GM18861 (cell line): Measurements from ENCODE around the gene TRIM24.

ENCODE experiments used
- ATAC-seq: cut with Tn5 transposase; IDR thresholded peaks from one replicate; pipeline ENCODE4 v1.9.1; 2021; ENCODE audit not compliant: unreplicated experiment

Gene TRIM24

DNA sequence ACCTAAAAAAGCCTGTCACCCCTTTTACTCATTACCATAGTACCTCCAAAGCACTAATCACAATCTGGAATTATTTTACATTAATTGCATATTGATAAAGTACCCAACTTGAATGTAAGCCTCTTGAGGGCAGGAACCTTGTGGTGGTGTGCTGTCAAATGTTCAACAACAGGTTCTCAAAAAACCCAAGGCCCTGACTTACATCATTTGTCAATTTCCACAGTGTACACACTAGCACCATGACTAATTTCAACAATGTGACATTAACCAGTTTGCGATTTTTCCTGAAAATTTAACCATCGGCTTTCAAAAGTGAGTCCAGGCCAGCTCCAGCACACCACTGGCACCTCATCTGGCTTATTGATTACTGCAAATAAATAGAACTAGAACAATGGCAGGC is 153.6 kb downstream of the TRIM24 start:
- no peak for ATAC-seq

DNA sequence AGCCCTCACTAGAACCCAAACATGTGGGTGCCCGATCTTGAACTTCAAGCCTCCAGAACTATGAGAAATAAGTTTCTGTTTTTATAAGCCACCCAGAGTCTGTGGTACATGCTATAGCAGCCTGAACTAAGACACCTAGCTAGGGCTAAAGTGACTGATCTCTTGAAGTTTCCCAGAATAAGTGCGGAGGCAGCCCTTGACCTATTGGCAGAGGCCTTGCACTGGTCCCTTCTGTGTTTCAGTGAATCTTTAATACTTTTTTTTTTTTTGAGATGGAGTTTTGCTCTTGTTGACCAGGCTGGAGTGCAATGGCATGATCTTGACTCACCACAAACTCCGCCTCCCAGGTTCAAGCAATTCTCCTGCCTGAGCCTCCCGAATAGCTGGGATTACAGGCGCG is 156.0 kb downstream of the TRIM24 start:
- no peak for ATAC-seq

DNA sequence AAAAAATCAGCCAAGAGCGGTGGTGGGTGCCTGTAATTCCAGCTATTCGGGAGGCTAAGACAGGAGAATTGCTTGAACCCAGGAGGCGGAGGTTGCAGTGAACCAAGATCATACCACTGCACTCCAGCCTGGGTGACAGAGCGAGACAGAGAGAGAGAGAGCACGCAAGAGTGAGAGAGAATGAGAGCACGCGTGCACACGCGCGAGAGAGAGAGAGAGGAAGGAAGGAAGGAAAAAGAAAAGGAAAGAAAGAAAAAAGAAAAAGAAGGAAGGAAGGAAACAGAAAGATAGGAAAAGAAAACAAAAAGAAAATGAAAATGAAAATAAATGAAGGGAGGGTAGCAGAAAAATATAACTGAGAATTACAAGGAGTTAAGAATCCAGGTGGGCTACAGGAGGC is 158.4 kb downstream of the TRIM24 start:
- no peak for ATAC-seq

DNA sequence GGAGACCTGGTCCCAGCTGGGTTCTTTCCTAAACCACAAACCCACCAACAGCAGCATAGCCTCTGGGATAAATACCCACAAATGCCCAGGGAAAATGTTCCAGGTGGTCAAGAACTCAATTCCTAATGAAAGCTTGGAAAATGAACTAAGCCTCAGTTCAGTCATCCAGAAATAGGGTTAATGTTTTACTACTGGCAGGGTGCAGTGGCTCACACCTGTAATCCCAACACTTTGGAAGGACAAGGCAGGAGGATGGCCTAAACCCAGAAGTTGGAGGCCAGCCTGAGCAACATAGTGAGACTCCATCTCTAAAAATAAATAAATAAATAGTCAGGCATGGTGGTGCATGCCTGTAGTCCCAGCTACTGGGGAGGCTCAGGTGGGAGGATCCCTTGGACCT is 158.9 kb downstream of the TRIM24 start:
- ATAC-seq: no peak

DNA sequence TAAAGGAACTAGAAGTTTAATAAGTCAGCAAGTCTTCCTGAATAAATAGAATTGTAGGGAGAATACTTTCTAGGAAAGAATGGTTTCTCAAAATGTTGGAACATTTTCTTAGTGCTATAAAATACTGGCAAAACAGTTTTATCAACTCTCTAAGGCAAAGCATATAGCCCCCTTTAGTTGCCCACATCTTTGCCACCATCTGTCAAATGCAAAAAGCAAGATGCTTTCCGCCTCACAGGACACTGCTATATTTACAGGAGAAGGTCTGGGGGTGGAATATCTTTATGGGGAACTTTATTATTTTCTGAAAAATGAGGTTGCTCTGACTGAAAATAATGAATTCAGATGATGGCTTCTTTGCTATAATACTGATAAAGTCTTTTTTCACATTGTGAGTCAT is 162.8 kb downstream of the TRIM24 start:
- no peak for ATAC-seq

DNA sequence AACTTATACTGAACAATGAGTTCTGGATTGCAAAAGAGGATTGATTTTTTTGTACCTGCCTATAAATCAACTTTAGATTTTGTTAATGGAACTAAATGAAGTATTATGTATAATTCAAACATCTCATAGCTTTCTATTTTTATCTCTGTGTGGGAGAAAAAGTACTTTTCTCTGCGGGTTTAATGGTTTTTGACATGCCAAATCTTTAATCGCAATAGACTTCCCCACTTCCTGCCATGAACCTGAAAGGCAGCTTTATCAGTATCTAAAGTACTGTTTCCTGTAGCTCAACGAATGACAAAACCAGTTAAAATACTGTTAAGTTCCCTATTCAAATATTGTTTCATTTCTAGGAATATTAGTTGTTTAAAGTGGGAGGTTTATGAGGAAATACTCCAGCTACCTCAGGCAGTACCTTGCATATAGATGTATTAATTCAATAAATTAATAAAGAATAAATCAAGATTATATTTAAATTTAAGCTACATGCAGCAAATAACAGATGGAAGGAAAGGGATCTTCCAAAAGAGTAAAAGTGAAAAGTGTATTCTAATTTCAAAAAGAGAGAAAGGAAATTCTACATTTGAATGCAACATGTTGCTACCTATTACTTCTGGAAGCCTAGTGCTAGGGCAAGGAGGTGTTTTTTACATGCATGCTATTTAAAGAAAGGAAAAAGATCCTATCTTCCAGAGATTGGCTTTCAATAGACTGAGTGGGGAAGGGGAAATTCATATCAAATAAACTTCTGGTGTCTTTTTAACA is 165.2 kb downstream of the TRIM24 start:
- ATAC-seq: no peak

DNA sequence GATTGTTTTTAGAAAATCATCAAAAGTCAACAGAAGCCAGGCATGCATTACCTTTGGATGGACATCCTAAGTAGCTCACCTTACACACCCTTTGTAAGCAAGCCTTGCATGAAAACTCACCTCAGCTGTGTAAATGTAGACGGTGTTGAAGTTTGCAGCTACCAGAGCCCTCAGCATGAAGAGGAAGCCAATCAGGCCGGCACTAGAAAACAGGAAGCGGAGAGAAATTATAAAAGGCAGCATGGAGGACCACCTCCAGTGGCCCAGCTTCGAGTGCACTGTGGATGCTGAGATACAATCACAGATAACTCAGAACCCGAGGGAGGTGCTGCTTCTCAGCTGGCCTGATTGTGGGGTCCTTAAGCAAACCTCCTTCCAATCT is 165.8 kb downstream of the TRIM24 start:
- ATAC-seq: no peak

DNA sequence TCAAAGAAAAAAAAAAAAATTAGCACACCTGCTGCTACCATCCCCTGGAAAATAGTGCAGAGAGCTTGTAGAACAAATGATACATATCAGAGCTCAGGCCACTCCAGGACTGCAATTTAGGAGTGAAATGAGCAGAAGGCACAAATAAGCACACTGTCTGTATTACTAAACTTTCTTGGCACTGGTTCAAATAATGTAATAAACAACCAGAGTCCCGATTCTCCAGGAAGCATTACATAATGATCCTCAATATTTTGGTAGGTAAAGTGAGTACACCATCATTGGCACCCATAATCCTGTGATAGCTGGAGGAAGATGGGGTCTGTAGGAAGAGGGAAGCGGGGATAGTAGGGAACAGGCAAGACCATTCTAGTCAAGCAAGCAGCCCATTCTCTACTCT is 166.8 kb downstream of the TRIM24 start:
- no peak for ATAC-seq

DNA sequence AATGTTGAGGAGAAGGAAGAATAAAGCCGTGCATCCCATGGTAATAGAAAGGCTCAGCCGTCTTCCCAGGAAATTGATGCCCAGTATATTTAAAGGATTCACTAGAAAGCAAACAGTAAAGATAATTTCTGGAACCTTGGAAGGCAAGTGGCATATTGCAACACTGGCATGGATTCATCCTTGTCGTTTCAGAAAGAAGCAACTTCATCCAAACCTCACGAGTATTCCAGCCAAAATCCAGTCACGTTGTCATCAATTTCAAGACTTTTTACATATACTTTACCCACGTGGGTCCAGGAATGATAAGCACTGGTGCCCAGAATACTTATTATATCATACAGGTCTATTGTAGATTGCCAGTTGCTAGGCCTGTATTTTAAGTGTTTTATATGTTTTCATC is 167.3 kb downstream of the TRIM24 start:
- ATAC-seq: no peak

DNA sequence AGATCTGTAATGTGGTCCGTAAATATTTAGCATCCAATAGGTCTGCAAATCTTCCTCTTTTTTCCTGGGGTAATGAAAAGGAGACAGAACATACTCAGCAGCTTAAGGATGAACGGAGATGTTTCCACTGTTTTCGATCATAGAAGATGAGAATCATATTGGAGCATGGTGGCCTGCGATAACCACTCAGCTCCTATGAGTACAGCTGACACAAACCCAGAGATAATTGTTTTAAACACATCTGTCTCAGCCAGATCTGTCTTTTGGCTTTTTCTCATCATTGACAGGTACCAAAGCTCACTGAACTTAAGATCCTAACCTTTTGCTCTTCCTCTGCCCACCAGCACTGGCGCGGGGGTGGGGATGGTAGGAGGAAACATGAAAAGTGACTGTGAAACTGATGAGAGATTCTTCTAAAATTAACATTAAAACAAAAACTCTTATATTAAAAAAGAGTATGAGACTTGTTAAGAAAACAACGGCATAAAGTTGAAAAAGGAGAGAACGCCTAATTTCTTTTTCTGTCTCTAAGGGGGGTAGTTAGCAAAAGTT is 170.1 kb downstream of the TRIM24 start:
- ATAC-seq: no peak

DNA sequence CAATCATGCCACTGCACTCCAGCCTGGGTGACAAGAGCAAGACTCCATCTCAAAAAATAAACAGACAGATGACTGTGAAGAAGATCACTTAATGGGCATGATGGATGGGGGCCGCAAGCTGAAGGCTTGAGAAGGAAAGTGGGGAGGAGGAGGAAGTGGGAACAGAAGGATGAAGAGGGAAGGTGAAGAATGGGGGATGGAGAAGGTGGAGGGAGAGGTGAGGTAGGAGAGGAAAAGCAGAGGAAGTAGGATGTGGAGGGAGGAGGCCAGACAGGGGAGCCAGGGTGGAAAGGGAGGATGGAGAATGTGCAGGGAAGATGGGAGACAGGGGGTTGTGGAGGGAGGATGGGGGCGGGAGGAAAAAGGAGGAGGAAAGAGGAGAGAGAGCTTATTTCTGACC is 172.3 kb downstream of the TRIM24 start:
- ATAC-seq: no peak

DNA sequence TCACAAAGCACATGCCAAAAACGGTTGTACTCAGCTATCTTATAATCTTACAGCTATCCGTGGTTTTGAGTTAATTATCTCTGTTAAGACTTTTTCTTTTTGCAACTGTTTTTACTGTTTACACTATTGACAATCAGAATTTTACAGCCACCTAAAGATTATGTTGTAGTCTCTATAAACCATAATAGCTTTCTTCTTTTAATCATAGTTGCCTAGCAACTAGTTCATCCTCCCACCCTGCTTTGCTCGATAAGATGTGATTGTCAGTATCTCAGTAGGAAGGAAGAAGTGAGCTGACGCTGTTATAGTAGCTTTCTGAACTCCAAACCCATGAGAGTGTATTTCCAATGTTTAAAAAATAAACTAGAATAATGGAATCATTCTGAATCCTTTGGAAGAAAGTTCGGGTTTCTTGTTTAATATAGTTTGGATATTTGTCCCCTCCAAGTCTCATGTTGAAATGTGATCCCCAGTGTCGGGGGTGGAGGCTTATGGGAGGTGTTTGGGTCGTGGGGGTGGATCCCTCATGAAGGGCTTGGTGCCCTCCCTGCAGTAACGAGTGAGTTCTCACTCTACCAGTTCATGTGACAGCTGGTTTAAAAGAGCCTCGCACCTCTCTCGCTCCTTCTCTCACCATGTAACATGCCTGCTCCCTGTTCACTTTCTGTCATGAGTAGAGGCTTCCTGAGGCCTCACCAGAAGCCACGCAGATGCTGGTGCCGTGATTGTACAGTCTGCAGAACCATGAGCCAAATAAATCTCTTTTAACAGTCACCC is 173.0 kb downstream of the TRIM24 start:
- no peak for ATAC-seq
